GM18499 (cell line): ENCODE measurements around the gene NEMP2.

Source experiments
- ATAC-seq: cut with Tn5 transposase; IDR thresholded peaks from one replicate; pipeline ENCODE4 v1.9.1; 2021; ENCODE audit warnings: moderate number of reproducible peaks; ENCODE audit not compliant: insufficient read depth, unreplicated experiment

NEMP2 gene

GRCh38 chr2:190462181-190462580, 72.3 kb downstream of the NEMP2 start:
- no peak for ATAC-seq

GRCh38 chr2:190460487-190460886, 74.0 kb downstream of the NEMP2 start:
- ATAC-seq = no peak

- no peak for ATAC-seq
Observed at GRCh38 chr2:190459881-190460280, 74.6 kb downstream of the NEMP2 start.

- ATAC-seq = no peak
Observed at GRCh38 chr2:190458352-190459107, 76.0 kb downstream of the NEMP2 start.

- ATAC-seq = no peak
Observed at GRCh38 chr2:190457256-190457655, 77.3 kb downstream of the NEMP2 start.

- ATAC-seq = no peak
Observed at GRCh38 chr2:190456833-190457232, 77.7 kb downstream of the NEMP2 start.

GRCh38 chr2:190455358-190456095, 79.0 kb downstream of the NEMP2 start:
- no peak for ATAC-seq

- no peak for ATAC-seq
Observed at GRCh38 chr2:190454795-190455194, 79.7 kb downstream of the NEMP2 start.
